HG02588 (cell line): ENCODE measurements around the gene PYROXD2.

Source experiments
- ATAC-seq: cut with Tn5 transposase; IDR thresholded peaks from one replicate; pipeline ENCODE4 v1.9.1; 2021; ENCODE audit warnings: mild to moderate bottlenecking, moderate library complexity; ENCODE audit not compliant: unreplicated experiment

The PYROXD2 gene

DNA sequence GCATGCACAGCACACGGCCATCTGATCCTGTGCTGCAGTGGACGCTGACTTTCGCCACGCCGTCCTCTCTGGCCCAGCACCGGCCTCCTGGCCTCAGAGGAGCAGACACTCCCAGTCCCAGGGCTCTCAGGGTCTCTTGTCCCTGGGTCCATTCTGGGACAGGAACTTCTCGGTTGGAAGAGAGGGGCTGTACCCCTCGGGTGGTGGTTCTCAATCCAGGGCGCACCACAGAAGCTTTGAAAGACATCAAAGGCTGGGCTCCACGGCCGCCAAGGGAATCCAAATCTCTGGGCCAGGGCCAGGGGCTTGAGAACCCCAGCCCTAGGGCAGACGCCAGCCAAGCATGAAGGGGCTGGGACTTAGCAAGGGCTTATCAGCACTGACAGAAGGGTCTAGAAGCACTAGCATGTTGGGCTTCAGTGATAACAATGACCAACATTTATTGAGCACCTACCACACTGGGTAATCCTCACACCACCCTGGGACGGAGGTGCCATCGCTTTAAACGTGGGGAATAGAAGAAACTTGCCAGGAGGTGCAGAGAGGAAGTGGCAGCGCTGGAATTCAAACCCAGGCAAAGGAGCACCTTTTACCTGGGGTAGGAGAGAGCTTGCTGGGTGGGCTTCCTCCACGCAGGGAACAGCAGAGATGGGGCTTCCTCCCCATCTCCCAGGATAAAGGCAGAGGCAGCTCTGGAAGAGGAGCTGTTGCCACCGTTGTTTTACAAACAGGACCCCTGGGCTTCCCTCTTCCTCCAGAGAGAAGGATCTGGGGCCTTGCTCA, 1.8 kb upstream of the PYROXD2 start:
- no peak for ATAC-seq

DNA sequence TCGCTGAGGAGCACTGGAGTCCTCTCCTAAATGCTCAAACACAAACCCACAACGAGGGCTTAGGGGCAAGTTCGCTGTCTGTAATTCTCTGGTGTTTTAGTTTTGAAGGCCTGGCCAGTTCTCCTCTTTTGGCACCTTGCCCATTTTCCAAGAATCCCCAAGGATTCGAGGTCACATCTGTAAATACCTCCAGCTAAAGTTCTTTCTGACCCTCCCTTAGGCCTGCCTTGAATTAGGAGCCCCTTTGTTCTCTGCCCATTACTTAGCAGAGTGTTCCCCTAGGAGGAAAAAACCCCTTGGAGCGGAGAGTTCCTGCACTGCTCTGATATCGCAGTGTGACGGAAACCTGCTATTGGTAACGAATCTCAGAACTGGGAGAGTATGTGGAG, 743 bp upstream of the PYROXD2 start:
- no peak for ATAC-seq

DNA sequence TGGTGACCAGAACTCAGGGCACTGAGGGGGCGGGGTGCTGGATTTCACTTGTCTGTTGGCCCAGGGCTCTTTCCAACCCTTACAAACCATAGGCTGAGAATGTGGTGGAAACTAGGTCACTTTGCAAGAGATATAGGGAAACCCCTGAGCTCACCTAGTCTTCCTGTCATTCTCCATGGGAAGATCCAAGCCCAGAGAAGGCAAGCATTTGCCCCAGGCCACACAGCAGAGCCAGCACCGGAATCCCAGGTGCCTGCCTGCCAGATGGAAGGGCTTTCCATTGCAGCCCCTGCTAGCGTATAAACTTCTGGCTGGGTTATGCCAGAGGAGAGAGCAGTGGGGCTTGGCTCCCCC, 427 bp downstream of the PYROXD2 start:
- ATAC-seq, result no peak

GRCh38 chr10:98411768-98412167, 3.2 kb downstream of the PYROXD2 start:
- no peak for ATAC-seq

DNA sequence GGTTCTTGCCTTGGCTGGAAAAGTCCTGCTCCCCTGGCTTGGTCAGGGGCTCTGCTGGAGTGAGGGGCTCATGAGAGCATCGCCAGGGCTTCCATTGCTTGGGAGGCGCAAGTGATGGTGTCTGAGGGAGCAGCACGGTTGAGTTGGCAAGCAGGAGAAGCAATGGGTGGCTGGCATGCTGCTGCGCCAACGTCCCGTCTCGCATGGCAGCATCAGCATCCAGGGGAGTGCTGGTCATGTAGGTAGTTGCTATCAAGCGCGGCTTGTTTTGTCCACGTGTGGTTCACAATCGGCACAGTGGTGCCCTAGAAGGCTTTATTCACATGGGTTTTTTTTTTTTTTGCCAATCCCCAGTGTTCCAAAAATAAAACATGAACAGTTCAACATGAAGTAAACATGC, 3.8 kb downstream of the PYROXD2 start:
- ATAC-seq, result no peak

- no peak for ATAC-seq
Measured at GRCh38 chr10:98410759-98411158, 4.2 kb downstream of the PYROXD2 start.

- ATAC-seq, result no peak
Measured at GRCh38 chr10:98410135-98410743, 4.7 kb downstream of the PYROXD2 start.

DNA sequence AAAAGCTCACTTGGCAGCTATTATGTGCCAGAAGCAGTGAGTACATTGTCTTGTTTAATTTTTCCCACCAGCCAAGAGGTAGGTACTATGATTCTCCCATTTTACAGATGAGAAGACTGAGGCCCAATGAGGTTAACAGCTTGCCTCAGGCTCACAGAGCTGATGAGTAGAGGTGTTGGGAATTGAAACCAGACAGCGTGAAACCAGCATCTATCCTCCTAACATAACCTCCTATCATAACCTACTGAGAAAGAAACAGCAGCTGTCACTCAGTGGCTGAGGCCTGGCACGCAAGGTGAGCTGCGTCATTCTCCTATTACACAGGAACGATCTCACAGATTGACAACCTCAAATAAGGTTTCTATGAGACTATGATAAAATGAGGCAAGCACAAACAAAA, 6.2 kb downstream of the PYROXD2 start:
- no peak for ATAC-seq

- ATAC-seq, result no peak
Measured at GRCh38 chr10:98407744-98408241, 7.2 kb downstream of the PYROXD2 start.

DNA sequence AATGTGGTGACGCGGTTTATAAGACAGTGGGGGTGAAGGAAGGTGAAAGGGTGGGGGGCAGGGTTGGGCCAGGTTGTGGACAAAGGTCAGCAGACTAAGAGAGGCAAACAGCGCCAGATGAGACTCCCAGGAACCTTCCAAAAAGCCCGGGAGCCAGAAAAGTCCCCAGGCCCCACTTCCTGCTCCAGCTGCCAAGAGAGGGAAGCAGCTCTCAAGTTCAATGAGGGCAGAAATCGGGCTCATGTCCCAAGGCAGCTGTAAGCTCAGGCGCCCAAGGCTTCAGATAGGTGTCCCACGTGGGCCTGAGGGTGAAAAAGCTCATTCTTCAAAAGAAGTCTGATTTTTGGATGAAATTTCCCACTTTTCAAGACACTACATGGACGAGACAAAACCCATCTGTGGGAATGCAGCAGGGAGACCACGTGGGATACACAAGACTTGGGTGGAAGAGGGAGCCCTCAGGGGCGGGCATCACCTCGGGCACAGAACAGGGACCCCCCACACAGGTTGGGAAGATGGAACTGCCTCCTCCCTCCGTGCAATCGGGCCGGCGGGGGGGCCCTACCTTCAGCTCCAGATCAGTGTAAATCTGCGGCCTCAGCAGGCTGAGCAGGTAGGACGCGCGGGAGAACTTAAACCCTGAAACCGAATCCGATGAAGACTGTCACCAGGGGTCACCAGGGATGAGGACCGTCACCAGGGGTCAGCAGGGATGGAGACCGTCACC, 7.8 kb downstream of the PYROXD2 start:
- ATAC-seq, result no peak

GRCh38 chr10:98405422-98405821, 9.6 kb downstream of the PYROXD2 start:
- no peak for ATAC-seq

GRCh38 chr10:98404571-98405359, 10.2 kb downstream of the PYROXD2 start:
- peak; percentile 56 for ATAC-seq

DNA sequence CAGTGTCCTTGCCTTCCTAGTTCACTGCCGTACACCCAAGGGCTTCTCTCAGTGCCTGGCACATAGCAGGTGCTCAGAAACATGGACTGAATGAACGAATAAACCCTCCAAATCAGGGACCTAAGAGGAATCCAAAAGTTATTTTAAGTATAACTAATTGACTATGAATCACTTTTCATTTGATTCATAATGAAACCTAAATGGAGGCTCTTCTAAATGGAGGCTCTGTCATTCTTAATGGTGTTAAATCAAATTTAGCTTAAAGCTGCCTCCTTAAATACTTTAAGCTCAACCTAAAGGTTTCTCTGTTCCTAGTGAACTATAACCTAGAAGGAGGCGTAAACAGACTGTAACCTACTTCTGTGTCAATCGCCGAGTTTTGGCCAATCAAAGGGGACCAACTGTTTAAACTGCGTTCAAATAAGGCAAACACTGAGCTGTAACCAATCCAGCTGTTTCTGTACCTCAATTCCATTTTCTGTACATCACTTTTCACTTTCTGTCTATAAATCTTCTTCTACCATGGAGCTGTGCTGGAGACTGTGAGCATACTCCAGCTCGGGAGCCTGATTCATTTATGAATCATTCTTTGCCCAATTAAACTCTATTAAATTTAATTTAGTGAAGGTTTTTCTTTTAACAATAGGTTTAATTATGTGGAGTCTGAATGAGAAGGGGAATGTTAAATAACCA, 11.0 kb downstream of the PYROXD2 start:
- ATAC-seq, result no peak

- no peak for ATAC-seq
Measured at GRCh38 chr10:98402931-98403718, 11.9 kb downstream of the PYROXD2 start.

GRCh38 chr10:98402478-98402877, 12.5 kb downstream of the PYROXD2 start:
- ATAC-seq, result no peak

GRCh38 chr10:98400482-98400881, 14.5 kb downstream of the PYROXD2 start:
- no peak for ATAC-seq

DNA sequence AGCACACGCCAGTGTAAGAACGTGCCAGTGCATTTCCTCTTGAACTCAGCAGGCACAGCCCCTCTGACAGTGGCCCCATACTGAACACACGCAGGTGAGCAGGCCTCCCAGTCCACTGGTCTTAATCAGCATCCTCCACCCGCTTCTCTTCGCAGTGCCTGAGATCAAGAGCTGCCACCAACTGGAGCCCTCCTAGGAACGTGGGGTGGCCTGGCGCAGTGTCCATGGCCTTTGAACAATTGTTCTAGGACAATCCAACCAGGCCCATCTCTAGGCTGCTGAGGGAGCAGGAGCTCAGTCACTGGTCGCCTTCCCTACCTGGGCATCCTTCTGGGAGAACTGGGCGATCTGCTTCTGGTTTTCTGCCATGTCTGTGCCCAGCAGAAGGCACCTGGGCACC, 15.2 kb downstream of the PYROXD2 start:
- ATAC-seq, result no peak

DNA sequence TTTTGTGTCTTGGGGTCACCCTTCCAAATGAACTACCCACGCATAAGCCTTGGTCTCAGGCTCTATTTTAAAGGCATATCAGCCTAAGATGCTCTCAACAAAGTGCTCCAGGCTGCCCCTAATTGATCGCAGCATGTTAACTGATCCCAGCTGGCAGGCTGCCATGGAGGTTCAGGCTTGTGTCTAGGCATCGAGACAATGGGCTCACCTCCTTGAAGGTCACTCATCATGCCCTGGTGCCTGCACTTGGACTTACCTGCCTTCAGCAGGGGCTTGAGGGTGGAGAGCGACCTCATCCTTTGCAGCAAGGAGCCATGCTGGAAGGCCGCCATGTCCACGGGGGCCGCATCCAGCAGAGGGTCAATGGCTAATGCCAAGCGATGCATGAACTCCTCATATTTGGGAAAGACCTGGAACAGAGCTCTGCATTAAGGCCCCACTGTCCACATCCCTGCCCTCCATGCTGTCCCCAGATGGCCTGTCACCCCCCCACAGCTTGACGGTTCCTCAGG, 17.8 kb downstream of the PYROXD2 start:
- no peak for ATAC-seq
